HEK293 (cell line): Measurements from ENCODE around the gene IGF1R.

ENCODE experiments used
- YY1 ChIP-seq: fragments of 450-650 bp; formaldehyde crosslinking; IDR thresholded peaks from 2 replicates; pipeline ENCODE4 v1.5.1; 2018; ENCODE audit warnings: missing biosample characterization, missing genetic modification characterization
- ZBTB21 ChIP-seq: fragments of 450-650 bp; formaldehyde crosslinking; IDR thresholded peaks from 2 replicates; pipeline ENCODE4 v1.5.1; 2017; ENCODE audit warnings: missing biosample characterization, missing genetic modification characterization
- ZNF23 ChIP-seq: fragments of 450-650 bp; formaldehyde crosslinking; IDR thresholded peaks from 2 replicates; pipeline ENCODE4 v1.5.1; 2016; ENCODE audit warnings: missing biosample characterization, missing genetic modification characterization, borderline replicate concordance
- ZNF24 ChIP-seq: fragments of 450-650 bp; formaldehyde crosslinking; IDR thresholded peaks from 2 replicates; pipeline ENCODE4 v1.5.1; 2016; ENCODE audit warnings: missing biosample characterization, missing genetic modification characterization
- ZNF501 ChIP-seq: fragments of 450-650 bp; formaldehyde crosslinking; IDR thresholded peaks from 2 replicates; pipeline ENCODE4 v1.5.1; 2016; ENCODE audit warnings: missing biosample characterization, missing genetic modification characterization
- ZNF629 ChIP-seq: fragments of 450-650 bp; formaldehyde crosslinking; IDR thresholded peaks from 2 replicates; pipeline ENCODE4 v1.5.1; 2017; ENCODE audit warnings: missing biosample characterization, missing genetic modification characterization
- ZNF777 ChIP-seq: fragments of 450-650 bp; formaldehyde crosslinking; IDR thresholded peaks from 2 replicates; pipeline ENCODE4 v1.5.1; 2017; ENCODE audit warnings: missing biosample characterization, missing genetic modification characterization, borderline replicate concordance
- ZNF785 ChIP-seq: fragments of 450-650 bp; formaldehyde crosslinking; IDR thresholded peaks from 2 replicates; pipeline ENCODE4 v1.5.1; 2016; ENCODE audit warnings: missing biosample characterization, missing genetic modification characterization
- ZSCAN16 ChIP-seq: fragments of 450-650 bp; formaldehyde crosslinking; IDR thresholded peaks from 2 replicates; pipeline ENCODE4 v1.5.1; 2016; ENCODE audit warnings: missing biosample characterization, missing genetic modification characterization
- TF ChIP-seq, protein P1 (sequence below): fragments of 450-650 bp; formaldehyde crosslinking; IDR thresholded peaks from 2 replicates; pipeline ENCODE4 v1.5.1; 2016; ENCODE audit warnings: missing biosample characterization, missing genetic modification characterization
- TF ChIP-seq, protein P2 (sequence below): sonication (generic); formaldehyde crosslinking; IDR thresholded peaks from 2 replicates; pipeline ENCODE4 v1.8.1; 2022; ENCODE audit warnings: mild to moderate bottlenecking, moderate library complexity, missing genetic modification reagents
- TF ChIP-seq, protein P3 (sequence below): fragments of 450-650 bp; formaldehyde crosslinking; IDR thresholded peaks from 2 replicates; pipeline ENCODE4 v1.5.1; 2016; ENCODE audit warnings: missing biosample characterization, missing genetic modification characterization
- TF ChIP-seq, protein P4 (sequence below): fragments of 450-650 bp; formaldehyde crosslinking; IDR thresholded peaks from 2 replicates; pipeline ENCODE4 v1.5.1; 2016; ENCODE audit warnings: missing biosample characterization, missing genetic modification characterization

DNA sequence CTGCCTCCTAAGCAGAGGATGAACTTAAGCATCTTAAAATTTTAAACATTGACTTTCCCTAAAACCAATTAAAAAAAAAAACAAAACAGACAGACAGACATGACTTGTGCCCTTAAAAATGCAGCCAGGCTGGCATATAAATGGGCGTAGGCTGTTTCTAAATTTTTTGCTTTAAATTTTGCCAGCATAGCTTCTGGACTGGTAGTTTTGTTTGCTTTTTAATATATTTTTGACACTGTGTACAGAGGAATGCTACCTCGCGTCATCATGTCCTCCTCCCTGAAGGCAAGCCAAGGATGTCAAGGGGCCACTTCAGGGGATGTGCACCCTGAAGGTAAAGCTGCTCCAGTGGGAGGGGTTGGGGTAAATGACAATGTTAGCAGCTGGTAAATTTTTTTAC, 224.4 kb downstream of the IGF1R start:
- no peak for TF ChIP-seq YY1 (tag by site-specific recombination)
- TF ChIP-seq, protein P1, sequence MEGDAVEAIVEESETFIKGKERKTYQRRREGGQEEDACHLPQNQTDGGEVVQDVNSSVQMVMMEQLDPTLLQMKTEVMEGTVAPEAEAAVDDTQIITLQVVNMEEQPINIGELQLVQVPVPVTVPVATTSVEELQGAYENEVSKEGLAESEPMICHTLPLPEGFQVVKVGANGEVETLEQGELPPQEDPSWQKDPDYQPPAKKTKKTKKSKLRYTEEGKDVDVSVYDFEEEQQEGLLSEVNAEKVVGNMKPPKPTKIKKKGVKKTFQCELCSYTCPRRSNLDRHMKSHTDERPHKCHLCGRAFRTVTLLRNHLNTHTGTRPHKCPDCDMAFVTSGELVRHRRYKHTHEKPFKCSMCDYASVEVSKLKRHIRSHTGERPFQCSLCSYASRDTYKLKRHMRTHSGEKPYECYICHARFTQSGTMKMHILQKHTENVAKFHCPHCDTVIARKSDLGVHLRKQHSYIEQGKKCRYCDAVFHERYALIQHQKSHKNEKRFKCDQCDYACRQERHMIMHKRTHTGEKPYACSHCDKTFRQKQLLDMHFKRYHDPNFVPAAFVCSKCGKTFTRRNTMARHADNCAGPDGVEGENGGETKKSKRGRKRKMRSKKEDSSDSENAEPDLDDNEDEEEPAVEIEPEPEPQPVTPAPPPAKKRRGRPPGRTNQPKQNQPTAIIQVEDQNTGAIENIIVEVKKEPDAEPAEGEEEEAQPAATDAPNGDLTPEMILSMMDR (tag by site-specific recombination), result no peak
- TF ChIP-seq ZNF501 (tag by site-specific recombination), result no peak
- no peak for TF ChIP-seq ZNF23
- TF ChIP-seq ZNF629 (tag by site-specific recombination), result no peak
- TF ChIP-seq ZBTB21 (tag by site-specific recombination), result no peak
- no peak for TF ChIP-seq ZNF24 (tag by site-specific recombination)
- TF ChIP-seq ZNF785 (tag by site-specific recombination), result no peak
- TF ChIP-seq ZSCAN16 (tag by site-specific recombination), result no peak
- TF ChIP-seq, protein P2, sequence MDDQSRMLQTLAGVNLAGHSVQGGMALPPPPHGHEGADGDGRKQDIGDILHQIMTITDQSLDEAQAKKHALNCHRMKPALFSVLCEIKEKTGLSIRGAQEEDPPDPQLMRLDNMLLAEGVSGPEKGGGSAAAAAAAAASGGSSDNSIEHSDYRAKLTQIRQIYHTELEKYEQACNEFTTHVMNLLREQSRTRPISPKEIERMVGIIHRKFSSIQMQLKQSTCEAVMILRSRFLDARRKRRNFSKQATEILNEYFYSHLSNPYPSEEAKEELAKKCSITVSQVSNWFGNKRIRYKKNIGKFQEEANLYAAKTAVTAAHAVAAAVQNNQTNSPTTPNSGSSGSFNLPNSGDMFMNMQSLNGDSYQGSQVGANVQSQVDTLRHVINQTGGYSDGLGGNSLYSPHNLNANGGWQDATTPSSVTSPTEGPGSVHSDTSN (CRISPR knock-in tag), result no peak
- TF ChIP-seq, protein P3, sequence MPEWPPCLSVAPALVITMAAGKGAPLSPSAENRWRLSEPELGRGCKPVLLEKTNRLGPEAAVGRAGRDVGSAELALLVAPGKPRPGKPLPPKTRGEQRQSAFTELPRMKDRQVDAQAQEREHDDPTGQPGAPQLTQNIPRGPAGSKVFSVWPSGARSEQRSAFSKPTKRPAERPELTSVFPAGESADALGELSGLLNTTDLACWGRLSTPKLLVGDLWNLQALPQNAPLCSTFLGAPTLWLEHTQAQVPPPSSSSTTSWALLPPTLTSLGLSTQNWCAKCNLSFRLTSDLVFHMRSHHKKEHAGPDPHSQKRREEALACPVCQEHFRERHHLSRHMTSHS, result no peak
- no peak for TF ChIP-seq ZNF777
- TF ChIP-seq, protein P4, sequence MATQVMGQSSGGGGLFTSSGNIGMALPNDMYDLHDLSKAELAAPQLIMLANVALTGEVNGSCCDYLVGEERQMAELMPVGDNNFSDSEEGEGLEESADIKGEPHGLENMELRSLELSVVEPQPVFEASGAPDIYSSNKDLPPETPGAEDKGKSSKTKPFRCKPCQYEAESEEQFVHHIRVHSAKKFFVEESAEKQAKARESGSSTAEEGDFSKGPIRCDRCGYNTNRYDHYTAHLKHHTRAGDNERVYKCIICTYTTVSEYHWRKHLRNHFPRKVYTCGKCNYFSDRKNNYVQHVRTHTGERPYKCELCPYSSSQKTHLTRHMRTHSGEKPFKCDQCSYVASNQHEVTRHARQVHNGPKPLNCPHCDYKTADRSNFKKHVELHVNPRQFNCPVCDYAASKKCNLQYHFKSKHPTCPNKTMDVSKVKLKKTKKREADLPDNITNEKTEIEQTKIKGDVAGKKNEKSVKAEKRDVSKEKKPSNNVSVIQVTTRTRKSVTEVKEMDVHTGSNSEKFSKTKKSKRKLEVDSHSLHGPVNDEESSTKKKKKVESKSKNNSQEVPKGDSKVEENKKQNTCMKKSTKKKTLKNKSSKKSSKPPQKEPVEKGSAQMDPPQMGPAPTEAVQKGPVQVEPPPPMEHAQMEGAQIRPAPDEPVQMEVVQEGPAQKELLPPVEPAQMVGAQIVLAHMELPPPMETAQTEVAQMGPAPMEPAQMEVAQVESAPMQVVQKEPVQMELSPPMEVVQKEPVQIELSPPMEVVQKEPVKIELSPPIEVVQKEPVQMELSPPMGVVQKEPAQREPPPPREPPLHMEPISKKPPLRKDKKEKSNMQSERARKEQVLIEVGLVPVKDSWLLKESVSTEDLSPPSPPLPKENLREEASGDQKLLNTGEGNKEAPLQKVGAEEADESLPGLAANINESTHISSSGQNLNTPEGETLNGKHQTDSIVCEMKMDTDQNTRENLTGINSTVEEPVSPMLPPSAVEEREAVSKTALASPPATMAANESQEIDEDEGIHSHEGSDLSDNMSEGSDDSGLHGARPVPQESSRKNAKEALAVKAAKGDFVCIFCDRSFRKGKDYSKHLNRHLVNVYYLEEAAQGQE (tag by site-specific recombination), result no peak
